Activated T-cell treated with anti-CD3 and anti-CD28 coated beads, Interleukin-2, amount 50 U/mL, for 1 hour (primary cell): ENCODE measurements around the gene GFAP.
"Not testable (repeated sequence)": the region's sequence is repeated elsewhere in the genome, so short reads cannot be mapped to it uniquely, and the experiment has no call there.

Source experiments
- DNase-seq: peaks from one replicate; pipeline ENCODE4 v3.0.0-alpha.2; 2020

The GFAP gene

GRCh38 chr17:44915321-44915726 is at the start of gene GFAP:
GFAP (minus strand) TSS chr17:44915500; CDS start chr17:44915486, 14 bp downstream.
- no peak for DNase-seq

DNA sequence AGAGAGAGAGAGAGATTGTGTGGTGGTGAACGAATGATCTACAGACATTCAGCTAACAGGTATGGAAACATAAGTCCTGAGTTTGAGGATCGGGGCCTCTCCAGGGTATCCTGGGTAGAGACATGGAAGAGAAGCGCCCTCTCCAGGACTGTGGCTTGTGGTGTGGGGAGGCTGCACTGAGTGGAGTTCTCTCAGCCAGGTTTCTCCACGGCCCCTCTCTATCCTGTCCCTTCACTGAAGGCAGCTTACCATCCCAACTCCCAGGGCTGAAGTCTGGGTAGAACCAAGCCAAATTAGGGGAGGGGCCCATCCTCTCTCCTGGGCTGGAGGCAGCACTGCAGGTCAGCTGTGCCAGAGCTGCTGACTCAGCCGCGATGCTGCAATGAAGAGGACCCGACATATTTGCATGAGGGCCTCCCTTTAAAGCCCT is 46.6 kb upstream of the GFAP start:
- DNase-seq = no peak

- no peak for DNase-seq
These were observed 45.4 kb upstream of the GFAP start for GRCh38 chr17:44960691-44961090.

- no peak for DNase-seq
These were observed 44.7 kb upstream of the GFAP start for GRCh38 chr17:44959821-44960531.

DNA sequence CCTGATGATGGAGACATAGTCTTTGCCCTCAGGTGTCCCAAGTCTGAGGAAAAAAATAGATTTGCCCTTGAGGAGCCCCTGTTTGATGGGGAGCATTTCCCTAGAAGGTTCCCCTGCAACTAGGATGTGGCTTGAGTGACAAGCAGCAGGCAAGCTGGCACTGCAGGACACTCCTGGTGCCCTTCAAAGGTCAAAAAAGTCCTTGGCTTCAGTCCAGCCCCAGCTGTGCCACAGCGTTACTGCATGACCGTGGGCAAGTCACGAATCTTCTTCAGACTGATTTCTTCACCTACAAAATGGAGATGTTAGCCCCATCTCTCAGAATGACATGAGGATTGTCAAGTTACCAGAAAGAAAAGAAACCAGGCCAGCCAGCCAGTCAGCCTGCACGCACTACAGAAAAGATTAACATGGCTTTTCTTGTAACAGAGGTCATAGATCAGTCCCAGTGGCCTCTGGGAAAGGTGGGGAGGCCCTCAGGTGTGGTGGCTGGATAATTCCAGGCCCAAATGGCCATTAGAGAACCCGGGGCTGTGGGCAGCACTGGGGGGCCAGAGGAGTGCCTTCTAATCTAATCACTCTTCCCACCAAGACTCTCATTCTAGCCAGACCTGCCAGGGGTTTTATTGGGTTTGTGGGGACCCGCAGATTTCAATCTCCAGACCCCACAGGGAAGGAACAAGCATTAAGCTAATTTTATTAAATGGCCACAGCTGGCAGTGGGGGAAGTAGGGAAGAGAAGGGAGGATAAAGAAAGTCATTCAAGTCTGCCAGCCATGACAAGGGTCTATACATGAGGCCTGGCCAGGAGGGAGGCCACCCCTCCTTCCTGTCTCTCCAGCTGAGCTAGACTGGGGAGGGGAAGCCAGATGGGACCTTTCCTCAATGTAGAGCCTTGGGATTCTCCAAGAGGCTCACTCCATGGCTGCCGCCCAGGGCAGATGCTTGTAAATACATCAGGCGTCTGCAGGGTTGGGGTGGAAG is 42.0 kb upstream of the GFAP start:
- DNase-seq = no peak

- no peak for DNase-seq
These were observed 40.5 kb upstream of the GFAP start for GRCh38 chr17:44955674-44956425.

GRCh38 chr17:44952946-44953475 is 37.7 kb upstream of the GFAP start:
- DNase-seq = no peak

- no peak for DNase-seq
These were observed 33.1 kb upstream of the GFAP start for GRCh38 chr17:44948315-44948795.

GRCh38 chr17:44947461-44948314 is 32.4 kb upstream of the GFAP start, which contains the start of gene KIF18B:
KIF18B (minus strand) TSS chr17:44947773; CDS start chr17:44936344, 11,429 bp downstream.
- DNase-seq = peak; percentile 87

- DNase-seq = not testable (repeated sequence)
These were observed 30.4 kb upstream of the GFAP start for GRCh38 chr17:44945652-44946051.

- DNase-seq = no peak
These were observed 27.2 kb upstream of the GFAP start for GRCh38 chr17:44942456-44942855.

DNA sequence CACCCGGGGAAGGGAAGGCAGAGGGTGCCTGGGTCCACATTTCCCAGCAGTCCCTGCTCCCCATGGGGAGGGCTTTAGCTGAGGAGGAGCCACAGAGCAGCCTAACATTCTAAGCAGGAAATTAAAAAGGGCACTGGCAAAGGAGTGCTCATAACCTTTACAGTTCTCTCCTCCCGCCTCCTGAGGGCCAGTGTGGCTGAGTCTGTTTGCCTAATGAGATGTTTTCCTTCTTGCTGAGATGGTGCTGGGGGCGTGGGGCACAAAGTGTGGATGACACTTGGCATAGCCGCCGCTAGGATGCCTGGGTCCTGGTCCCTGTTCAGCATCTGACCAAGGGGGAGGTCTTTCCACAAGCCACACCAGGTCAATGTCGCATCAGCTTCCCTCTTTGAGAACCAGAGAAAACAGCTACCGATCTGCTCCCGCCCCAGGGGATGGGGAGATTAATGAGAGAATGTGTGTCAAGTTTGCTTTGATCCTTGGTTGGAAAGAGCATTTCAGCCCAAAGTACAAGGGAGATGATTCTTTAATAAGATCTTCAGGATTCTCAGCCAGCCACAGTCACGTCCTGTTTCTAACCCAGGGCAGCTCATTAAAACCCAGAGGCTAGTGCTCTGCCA is 26.5 kb upstream of the GFAP start:
- no peak for DNase-seq

DNA sequence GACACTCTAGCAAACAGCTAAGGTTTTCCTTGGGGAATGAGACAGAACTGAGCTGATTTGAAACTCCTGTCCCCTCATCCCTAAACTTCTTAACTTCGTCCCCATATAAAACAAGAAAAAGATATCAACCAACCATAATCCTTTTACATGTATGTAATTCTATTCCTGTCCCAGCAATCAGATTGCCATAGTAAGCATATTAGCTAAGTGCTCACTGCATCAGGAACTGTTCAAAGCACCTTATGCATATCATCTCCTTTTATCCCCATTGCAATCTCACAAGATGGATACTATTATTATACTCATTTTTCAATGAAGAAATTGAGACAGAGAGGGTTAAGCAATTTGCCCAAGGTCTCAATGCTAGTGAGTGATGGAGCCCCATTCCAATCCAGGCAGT is 25.5 kb upstream of the GFAP start:
- DNase-seq = no peak

DNA sequence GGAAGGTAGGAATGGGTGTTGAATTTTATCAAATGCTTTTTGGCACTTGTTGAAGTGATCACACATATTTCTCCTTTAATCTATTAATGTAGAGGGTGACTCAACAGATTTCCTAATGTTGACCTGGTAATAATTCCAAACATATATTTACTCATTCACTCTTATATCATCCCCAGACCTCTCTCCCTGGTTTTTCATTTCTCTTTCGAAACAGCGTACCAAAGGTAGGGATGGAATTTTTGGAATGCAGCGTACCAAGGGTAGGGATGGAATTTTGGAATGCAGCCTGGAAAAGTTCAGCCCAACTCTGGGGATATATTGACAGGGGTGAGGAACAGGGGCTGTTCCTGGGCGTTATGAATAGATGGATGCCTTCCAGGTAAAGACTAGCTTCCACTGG is 25.0 kb upstream of the GFAP start:
- no peak for DNase-seq

DNA sequence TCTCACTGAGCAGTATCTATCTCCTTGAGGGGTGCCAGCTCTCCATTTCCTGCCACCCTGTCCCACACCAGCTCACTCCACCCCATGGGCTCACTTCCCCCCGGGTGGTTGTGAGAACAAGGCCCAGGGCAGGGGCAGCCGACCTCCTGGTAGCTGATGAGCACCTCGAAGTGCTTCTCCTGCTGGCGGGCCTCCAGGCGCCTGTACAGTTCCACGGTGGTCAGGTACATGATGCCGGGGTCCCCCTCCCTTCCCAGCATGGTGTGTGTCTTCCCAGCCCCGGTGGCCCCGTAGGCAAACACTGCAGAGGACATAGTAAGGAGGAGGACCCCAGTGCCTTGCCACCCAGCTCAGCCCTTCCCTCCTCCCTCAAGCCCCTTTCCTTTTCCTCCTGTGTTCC is 19.8 kb upstream of the GFAP start:
- no peak for DNase-seq

DNA sequence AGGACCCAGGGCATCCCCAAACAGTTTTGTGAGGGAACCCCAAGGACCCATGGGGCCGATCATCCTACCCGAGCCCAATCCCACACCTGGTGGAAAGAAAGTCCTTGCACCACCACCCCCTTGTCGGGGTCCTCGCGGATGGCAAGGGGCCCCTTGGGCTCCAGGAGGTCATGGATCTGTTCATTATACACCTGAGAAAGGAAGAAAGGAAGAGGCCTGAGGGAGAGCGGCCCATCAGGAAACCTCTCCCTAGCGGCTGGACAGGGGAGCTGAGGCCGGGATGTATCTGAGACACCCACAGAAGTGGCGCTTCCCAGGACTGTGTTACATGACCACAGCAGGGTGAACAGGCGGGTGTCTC is 19.4 kb upstream of the GFAP start:
- DNase-seq = no peak

GRCh38 chr17:44933824-44934744 is 18.8 kb upstream of the GFAP start:
- DNase-seq = no peak

DNA sequence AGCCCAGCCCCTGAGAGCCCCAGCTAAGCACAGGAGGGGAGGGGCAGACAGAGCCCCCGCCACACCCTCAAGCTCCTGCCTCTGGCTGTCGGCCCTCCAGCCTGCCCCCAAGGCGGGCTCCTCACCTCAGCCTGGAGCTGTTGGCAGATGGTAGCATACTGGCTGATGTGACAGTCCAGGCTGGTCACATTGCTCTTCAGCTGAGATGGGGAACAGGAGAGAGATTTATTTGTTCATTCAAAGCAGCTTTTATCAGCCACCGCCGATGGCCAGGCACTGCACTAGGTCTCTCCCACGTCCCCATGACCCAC is 17.4 kb upstream of the GFAP start:
- DNase-seq = no peak

GRCh38 chr17:44932096-44932786 is 16.9 kb upstream of the GFAP start:
- no peak for DNase-seq

GRCh38 chr17:44931376-44931775 is 16.1 kb upstream of the GFAP start:
- no peak for DNase-seq
